Measurements from ENCODE around the gene RTKN2.
A peak's percentile ranks its signal among the peaks of the same experiment; 100 is the strongest.

The RTKN2 gene

GRCh38 chr10:62186999-62187675 is 81.5 kb downstream of the RTKN2 start:
- no peak for TF ChIP-seq CTCF (IDR thresholded peaks at IDR 0.05; ENCODE audit: low read length, missing control alignments)
- DNase-seq (ENCODE audit: low read depth): peak; percentile 53
- no peak overlapping the region for H3K4me3 ChIP-seq (replicated peaks; ENCODE audit: low read depth, low read length)

GRCh38 chr10:62185919-62186692 is 82.5 kb downstream of the RTKN2 start:
- DNase-seq (ENCODE audit: low read depth): no peak
- no peak overlapping the region for H3K4me3 ChIP-seq (replicated peaks; ENCODE audit: low read depth, low read length)
- TF ChIP-seq CTCF (IDR thresholded peaks at IDR 0.05; ENCODE audit: low read length, missing control alignments): no peak

GRCh38 chr10:62183857-62184795 is 84.5 kb downstream of the RTKN2 start:
- no peak overlapping the region for H3K4me3 ChIP-seq (replicated peaks; ENCODE audit: low read depth, low read length)
- no peak for DNase-seq (ENCODE audit: low read depth)
- no peak for TF ChIP-seq CTCF (IDR thresholded peaks at IDR 0.05; ENCODE audit: low read length, missing control alignments)

GRCh38 chr10:62183442-62183841 is 85.2 kb downstream of the RTKN2 start:
- no peak for TF ChIP-seq CTCF (IDR thresholded peaks at IDR 0.05; ENCODE audit: low read length, missing control alignments)
- no peak overlapping the region for H3K4me3 ChIP-seq (replicated peaks; ENCODE audit: low read depth, low read length)
- DNase-seq (ENCODE audit: low read depth): no peak

- DNase-seq (ENCODE audit: low read depth): no peak
- TF ChIP-seq CTCF (IDR thresholded peaks at IDR 0.05; ENCODE audit: low read length, missing control alignments): no peak
- no peak overlapping the region for H3K4me3 ChIP-seq (replicated peaks; ENCODE audit: low read depth, low read length)
Observed at GRCh38 chr10:62182595-62182994, 86.0 kb downstream of the RTKN2 start.

GRCh38 chr10:62182171-62182570 is 86.5 kb downstream of the RTKN2 start:
- TF ChIP-seq CTCF (IDR thresholded peaks at IDR 0.05; ENCODE audit: low read length, missing control alignments): no peak
- DNase-seq (ENCODE audit: low read depth): no peak
- no peak overlapping the region for H3K4me3 ChIP-seq (replicated peaks; ENCODE audit: low read depth, low read length)
